Stimulated activated CD4-positive, alpha-beta T cell treated with anti-CD3 and anti-CD28 coated beads, TNF-alpha, amount 100 ng/mL, for 4 hours (primary cell): ENCODE measurements around the gene HES4.
"Not testable (repeated sequence)": the region's sequence is repeated elsewhere in the genome, so short reads cannot be mapped to it uniquely, and the experiment has no call there.

Source experiments
- DNase-seq, 3 experiments: peaks; one replicate each; pipeline ENCODE4 v3.0.0-alpha.2; 2020; ENCODE audit warnings: low read depth in 3 of 3

The HES4 gene

GRCh38 chr1:1018321-1018685 is 18.4 kb upstream of the HES4 start:
- DNase-seq: not testable (repeated sequence)

GRCh38 chr1:1017397-1018320 is 17.8 kb upstream of the HES4 start:
- not testable (repeated sequence) for DNase-seq

DNA sequence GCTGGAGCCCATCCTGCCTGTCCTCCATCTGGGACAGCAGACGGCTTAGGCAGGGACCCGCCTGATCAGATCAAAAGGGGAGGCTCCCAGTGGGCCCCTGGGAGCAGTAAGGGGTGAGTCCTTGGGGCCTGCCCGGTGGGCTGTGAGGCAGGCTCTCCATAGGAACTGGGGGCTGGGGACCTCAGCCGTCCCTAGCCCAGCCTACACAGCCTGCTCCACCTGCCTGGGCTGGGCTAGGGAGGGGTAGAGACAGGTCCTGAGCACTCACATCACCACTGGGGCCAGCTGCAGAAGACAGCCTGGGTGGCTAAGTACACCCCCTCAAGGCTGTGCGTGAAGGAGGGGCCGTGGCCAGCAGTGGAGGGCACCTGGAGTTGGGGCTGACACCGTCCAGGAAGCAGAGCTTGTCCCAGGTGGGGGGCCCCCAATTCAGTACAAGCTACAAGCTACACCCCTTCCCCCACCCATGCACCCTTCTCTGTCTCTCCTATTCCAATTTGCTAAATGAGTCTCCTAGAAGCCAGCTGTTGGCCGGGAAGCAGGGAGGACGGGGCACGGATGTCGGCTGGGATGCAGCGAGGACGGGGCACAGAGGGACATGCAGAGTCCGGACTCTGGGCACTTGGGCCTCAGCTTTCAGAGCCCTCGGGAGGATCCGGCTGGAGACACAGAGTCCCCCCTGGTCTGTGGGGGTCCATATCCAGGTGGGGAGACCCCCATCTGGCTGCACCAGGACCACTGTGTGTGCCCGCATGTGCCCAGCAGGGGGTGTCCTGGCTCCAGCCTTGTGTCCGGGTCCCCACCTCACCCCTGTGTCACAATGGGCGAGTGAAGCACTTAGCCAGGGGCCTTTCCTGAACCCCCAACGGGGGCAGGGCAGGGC is 15.1 kb upstream of the HES4 start:
- no peak for DNase-seq

DNA sequence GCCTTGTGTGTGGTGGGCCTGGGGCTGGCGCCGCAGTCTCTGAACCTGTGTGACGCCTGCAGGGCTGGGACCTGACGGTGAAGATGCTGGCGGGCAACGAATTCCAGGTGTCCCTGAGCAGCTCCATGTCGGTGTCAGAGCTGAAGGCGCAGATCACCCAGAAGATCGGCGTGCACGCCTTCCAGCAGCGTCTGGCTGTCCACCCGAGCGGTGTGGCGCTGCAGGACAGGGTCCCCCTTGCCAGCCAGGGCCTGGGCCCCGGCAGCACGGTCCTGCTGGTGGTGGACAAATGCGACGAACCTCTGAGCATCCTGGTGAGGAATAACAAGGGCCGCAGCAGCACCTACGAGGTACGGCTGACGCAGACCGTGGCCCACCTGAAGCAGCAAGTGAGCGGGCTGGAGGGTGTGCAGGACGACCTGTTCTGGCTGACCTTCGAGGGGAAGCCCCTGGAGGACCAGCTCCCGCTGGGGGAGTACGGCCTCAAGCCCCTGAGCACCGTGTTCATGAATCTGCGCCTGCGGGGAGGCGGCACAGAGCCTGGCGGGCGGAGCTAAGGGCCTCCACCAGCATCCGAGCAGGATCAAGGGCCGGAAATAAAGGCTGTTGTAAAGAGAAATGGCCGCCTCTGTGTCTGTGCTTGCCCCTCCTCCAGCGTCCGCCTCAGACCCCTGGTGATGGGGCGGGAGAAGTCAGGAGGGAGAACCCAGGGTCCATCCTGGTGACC is 14.2 kb upstream of the HES4 start:
- no peak for DNase-seq

- peak; percentile 56 to 77 (median 76) for DNase-seq
These were observed 13.4 kb upstream of the HES4 start, which contains the start of gene ISG15 for GRCh38 chr1:1013105-1013921. ISG15 (plus strand) TSS chr1:1013497; CDS start chr1:1013574, 77 bp downstream.

DNA sequence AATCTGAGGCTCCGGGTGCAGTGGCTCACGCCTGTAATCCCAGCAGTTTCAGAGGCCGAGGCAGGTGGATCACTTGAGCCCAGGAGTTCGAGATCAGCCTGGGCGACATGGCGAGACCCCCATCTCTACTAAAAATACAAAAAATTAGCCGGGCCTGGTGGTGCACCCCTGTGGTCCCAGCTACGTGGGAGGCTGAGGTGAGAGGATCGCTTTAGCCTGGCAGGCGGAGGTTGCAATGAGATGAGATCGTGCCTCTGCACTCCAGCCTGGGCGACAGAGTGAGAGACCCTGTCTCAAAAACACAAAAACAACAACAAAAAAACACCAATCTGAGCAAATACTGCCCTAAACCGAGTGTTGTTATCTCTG is 12.8 kb upstream of the HES4 start:
- not testable (repeated sequence) for DNase-seq

DNA sequence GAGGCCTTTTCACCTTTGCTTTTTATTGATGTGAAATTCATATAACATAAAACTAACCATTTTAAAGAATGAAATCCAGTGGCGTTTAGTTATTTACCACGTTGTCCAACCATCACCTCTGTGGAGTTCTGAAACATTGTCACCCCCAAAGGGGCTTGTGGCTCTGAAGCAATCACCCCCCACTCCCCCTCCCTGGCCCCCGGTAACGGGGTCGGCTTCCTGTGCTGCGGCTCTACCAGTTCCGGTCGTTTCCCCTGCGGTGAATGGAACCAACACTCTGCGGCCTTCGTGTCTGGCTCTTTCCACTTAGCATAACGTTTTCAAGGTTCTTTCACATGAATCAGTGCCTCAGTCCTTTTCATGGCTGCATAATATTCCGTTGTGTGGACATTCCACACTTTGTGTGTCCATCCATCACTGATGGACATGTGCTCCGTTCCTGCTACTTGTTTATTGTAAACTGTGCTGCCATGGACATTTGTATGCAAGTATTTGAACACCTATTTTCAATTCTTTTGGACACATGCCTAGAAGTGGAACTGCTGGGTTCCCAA is 11.6 kb upstream of the HES4 start:
- no peak for DNase-seq

GRCh38 chr1:1010131-1010530 is 10.2 kb upstream of the HES4 start:
- DNase-seq: not testable (repeated sequence)

DNA sequence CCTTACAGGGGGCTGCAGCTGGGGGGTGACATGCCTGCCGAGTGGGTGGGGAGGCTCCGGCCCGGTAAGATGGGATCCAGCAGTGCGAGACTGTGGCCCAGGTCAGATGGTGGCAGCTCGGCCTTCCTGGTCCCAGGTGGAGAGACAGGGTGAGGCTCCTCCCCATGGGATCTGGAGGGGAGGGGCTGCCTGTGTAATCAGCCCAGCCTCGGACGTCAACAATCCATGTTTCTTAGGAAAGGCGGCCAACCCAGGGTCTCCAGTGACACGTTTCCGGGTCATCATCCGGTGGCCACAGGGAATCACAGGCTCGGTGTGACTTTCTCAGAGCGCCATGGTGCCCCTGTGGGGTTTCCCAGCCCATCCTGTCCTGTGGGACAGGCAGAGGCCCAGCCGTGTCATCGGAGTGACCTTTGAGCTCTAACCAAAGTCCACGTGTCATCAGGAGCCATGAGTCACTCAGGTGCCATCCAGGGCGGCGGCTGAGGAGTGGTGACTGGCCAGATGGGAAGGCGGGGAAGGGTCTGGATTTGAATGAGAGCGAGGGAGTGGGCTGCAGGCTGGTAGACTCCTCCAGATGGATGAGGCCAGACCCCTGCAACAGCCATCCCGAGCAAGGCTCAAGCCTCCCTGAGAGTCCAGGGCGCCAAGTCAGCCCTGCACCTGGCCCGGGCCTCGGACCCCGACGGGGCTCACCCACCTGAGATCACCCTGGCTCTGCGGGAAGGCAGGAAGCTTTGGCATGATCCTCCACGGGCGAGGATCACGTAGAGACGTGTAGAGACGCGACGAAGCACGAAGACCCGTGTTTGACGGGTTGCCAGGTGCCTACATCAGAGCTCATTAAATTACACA is 6.6 kb upstream of the HES4 start:
- no peak for DNase-seq

GRCh38 chr1:1005774-1006304 is 5.9 kb upstream of the HES4 start:
- no peak for DNase-seq

GRCh38 chr1:1004780-1005697 is 5.1 kb upstream of the HES4 start:
- DNase-seq: no peak

- no peak for DNase-seq
These were observed 4.5 kb upstream of the HES4 start for GRCh38 chr1:1004420-1004779.

DNA sequence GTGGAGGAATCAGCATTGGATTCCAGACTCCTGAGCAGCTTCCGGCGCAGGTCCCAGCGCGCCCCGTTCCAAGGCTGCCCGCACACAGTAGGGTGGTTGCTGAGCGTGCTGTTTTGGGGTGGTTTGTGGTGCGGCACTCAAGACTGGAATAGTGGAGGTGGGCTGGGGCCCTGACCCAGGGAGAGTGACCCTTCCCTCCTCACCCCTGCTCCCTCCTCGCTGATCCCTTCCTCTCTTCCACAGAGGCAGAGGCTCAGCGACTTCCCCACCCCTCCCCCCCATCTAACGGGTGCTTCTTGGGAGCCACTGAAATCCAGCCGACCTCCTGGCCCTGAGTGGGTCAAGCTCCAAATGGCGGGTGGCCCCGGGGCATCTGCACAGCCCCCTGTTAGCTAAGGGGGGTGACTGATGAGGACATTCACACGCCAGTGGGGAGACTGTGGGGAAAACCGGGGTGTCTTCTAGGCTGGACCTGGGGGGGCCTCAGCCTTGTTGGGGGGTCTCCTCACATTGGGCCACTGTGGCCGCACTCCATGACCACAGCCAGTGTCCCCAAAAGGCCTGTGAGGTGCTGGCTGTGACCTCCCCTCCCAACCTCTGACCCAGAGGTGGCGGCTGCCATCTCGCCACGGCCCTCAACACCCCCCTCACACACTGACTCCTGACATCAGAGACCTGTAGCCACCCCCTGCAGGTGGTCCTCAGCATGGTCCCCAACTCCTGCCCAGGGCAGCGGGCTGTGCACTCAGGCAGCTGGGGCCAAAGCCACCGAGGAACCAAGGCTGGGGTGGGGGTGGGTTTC is 3.9 kb upstream of the HES4 start:
- no peak for DNase-seq

- DNase-seq: no peak
These were observed 1.3 kb upstream of the HES4 start for GRCh38 chr1:1001057-1001783.

GRCh38 chr1:1000357-1001056 is 610 bp upstream of the HES4 start:
- DNase-seq: peak; percentile 43 to 66 (median 66)

- DNase-seq: no peak
These were observed 737 bp downstream of the HES4 start for GRCh38 chr1:998995-999724.
